OCI-LY1 (cell line): Measurements from ENCODE around the gene KLHDC4.

Experiments
- H2AFZ ChIP-seq: fragments of 200-600 bp; sonication (generic), shearing (Covaris generic); 2 replicates; pipeline ENCODE4 v1.6.0; 2014; ENCODE audit warnings: antibody characterized with exemption, mild to moderate bottlenecking, low read length
- H3F3A ChIP-seq: fragments of 200-600 bp; sonication (generic), shearing (Covaris generic); 2 replicates; pipeline ENCODE4 v1.6.0; 2014; ENCODE audit warnings: mild to moderate bottlenecking, antibody characterized with exemption, low read length, moderate library complexity; ENCODE audit not compliant: insufficient read depth
- H3K27ac ChIP-seq: fragments of 200-600 bp; sonication (generic); 2 replicates; pipeline ENCODE4 v1.5.1; 2014; ENCODE audit warnings: low read length, mixed run types, mild to moderate bottlenecking, low read depth; ENCODE audit not compliant: poor library complexity, severe bottlenecking
- H3K27me3 ChIP-seq: fragments of 200-600 bp; sonication (generic); 2 replicates; pipeline ENCODE4 v1.6.0; 2014; ENCODE audit warnings: antibody characterized with exemption, mild to moderate bottlenecking, low read length, moderate library complexity; ENCODE audit not compliant: insufficient read depth
- H3K36me3 ChIP-seq: fragments of 200-600 bp; sonication (generic); 2 replicates; pipeline ENCODE4 v1.6.1; 2014; ENCODE audit warnings: mild to moderate bottlenecking, antibody characterized with exemption, low read length, moderate library complexity, mixed read lengths; ENCODE audit not compliant: insufficient read depth
- H3K4me1 ChIP-seq: fragments of 200-600 bp; sonication (generic); 2 replicates; pipeline ENCODE4 v1.5.1; 2014; ENCODE audit warnings: mild to moderate bottlenecking, low read length, moderate library complexity; ENCODE audit not compliant: insufficient read depth, severe bottlenecking
- H3K4me2 ChIP-seq: fragments of 200-600 bp; sonication (generic), shearing (Covaris generic); 2 replicates; pipeline ENCODE4 v1.6.1; 2014; ENCODE audit warnings: low read length
- H3K4me3 ChIP-seq: fragments of 200-600 bp; sonication (generic); 2 replicates; pipeline ENCODE4 v1.5.1; 2014; ENCODE audit warnings: low read length, low read depth, mild to moderate bottlenecking, mixed read lengths; ENCODE audit not compliant: poor library complexity, severe bottlenecking
- H3K79me2 ChIP-seq: fragments of 200-600 bp; shearing (Covaris generic); 2 replicates; pipeline ENCODE4 v1.6.1; 2016; ENCODE audit warnings: mixed run types, low read length, mixed read lengths; ENCODE audit not compliant: insufficient read depth
- H3K9ac ChIP-seq: fragments of 200-600 bp; sonication (generic), shearing (Covaris generic); 2 replicates; pipeline ENCODE4 v1.6.1; 2014; ENCODE audit warnings: mild to moderate bottlenecking, low read length, mixed read lengths
- H3K9me2 ChIP-seq: fragments of 200-600 bp; sonication (generic), shearing (Covaris generic); 2 replicates; pipeline ENCODE4 v1.6.1; 2014; ENCODE audit warnings: low read depth, mild to moderate bottlenecking, low read length, mixed read lengths
- H3K9me3 ChIP-seq: fragments of 200-600 bp; shearing (Covaris generic); 2 replicates; pipeline ENCODE4 v1.6.1; 2014; ENCODE audit warnings: low read length, mixed read lengths
- H4K20me1 ChIP-seq: fragments of 200-600 bp; sonication (generic), shearing (Covaris generic); 2 replicates; pipeline ENCODE4 v1.6.0; 2016; ENCODE audit warnings: mild to moderate bottlenecking, low read length; ENCODE audit not compliant: insufficient read depth
- CTCF ChIP-seq: fragments of 200-600 bp; sonication (generic), shearing (Covaris generic); IDR thresholded peaks from 2 replicates; pipeline ENCODE4 v1.5.1; 2017; ENCODE audit warnings: mild to moderate bottlenecking, antibody characterized with exemption, low read length, moderate library complexity, mixed read lengths
- EZH2 ChIP-seq: fragments of 200-600 bp; sonication (generic), shearing (Covaris generic); IDR thresholded peaks from 2 replicates; pipeline ENCODE4 v1.8.0; 2017; ENCODE audit warnings: borderline replicate concordance, mixed run types, mild to moderate bottlenecking, antibody characterized with exemption, low read length, moderate library complexity, mixed read lengths

Gene KLHDC4

DNA sequence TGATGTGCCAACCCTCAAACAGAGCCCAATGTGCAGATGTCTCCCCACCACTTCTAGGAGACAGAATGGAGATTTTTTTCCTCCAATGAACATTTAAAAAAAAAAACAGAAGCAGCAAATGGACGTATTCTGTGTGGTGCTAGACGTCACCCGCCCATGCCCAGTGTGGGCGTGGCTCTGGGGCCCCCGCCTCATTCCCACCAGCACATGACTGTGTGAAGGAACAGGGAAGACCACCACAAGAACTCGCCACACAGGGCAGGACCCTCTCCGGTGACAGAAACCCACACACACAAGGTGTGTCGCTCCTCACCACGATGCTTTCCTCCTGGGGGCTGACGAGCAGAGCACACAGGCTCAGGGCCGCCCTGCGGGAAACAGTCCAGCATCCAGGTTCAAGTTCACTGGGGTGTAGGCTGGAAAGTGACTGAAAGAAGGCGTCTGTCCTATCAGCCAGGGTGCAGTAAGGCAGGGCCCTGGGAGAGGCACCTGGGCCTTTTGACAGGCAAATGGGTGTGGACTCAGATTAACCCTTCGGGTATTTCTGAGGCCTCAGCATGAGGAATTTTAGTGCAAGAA, 53.5 kb downstream of the KLHDC4 start:
- Histone ChIP-seq H3K36me3 (peaks cover 89% of the 10 kb centered on the region), H3K9ac (peak overlapping the region; percentile 63), H3K9me2 (no peaks in the 10 kb centered on the region), H3K79me2 (no peaks in the 10 kb centered on the region), H3K27me3 (no peaks in the 10 kb centered on the region), H2AFZ (no peak overlapping the region), H3K4me2 (peak overlapping the region; percentile 46; the same call in 1 of the 2 replicates), H3K4me1 (peaks cover 52% of the 10 kb centered on the region), H4K20me1 (no peaks in the 10 kb centered on the region), H3K27ac (peak overlapping the region; percentile 99), H3K4me3 (no peak overlapping the region), H3F3A (0 out of 2 replicates have a peak, but pooled peaks cover 5% of the 10 kb centered on the region), H3K9me3 (no peaks in the 10 kb centered on the region)
- TF ChIP-seq EZH2 = no peak
- TF ChIP-seq CTCF = no peak

GRCh38 chr16:87710887-87711286, 54.9 kb downstream of the KLHDC4 start:
- Histone ChIP-seq H3F3A (0 out of 2 replicates have a peak, but pooled peaks cover 7% of the 10 kb centered on the region), H3K27ac (peak overlapping the region; percentile 99), H3K9me3 (no peaks in the 10 kb centered on the region), H3K4me3 (no peak overlapping the region), H3K27me3 (no peaks in the 10 kb centered on the region), H3K79me2 (no peaks in the 10 kb centered on the region), H3K9ac (no peak overlapping the region), H3K9me2 (no peaks in the 10 kb centered on the region), H4K20me1 (no peaks in the 10 kb centered on the region), H3K4me1 (peaks cover 63% of the 10 kb centered on the region), H3K36me3 (peaks cover 80% of the 10 kb centered on the region), H3K4me2 (no peak overlapping the region), H2AFZ (no peak overlapping the region)
- TF ChIP-seq EZH2 (no peak), CTCF (no peak)

- Histone ChIP-seq H3K79me2 (no peaks in the 10 kb centered on the region), H3K4me3 (no peak overlapping the region), H2AFZ (no peak overlapping the region), H3K9me2 (no peaks in the 10 kb centered on the region), H3K27ac (peak overlapping the region; percentile 99), H3K36me3 (peaks cover 68% of the 10 kb centered on the region), H3K4me1 (peaks cover 66% of the 10 kb centered on the region), H3F3A (0 out of 2 replicates have a peak, but pooled peaks cover 7% of the 10 kb centered on the region), H3K4me2 (no peak overlapping the region), H3K9ac (no peak overlapping the region), H4K20me1 (no peaks in the 10 kb centered on the region), H3K9me3 (no peaks in the 10 kb centered on the region), H3K27me3 (no peaks in the 10 kb centered on the region)
- TF ChIP-seq EZH2 = no peak
- TF ChIP-seq CTCF = no peak
Measured at GRCh38 chr16:87709677-87710076, 56.1 kb downstream of the KLHDC4 start.
